ENCODE measurements around the gene APP.

The APP gene

GRCh38 chr21:26011292-26011940 is 159.2 kb downstream of the APP start:
- no peak for DNase-seq

GRCh38 chr21:26007951-26008498 is 162.5 kb downstream of the APP start:
- no peak for DNase-seq

GRCh38 chr21:26005464-26005863 is 165.1 kb downstream of the APP start:
- no peak for DNase-seq

GRCh38 chr21:26003404-26003803 is 167.2 kb downstream of the APP start:
- DNase-seq, result no peak

- DNase-seq, result no peak
These were observed 169.2 kb downstream of the APP start for GRCh38 chr21:26001356-26001755.

GRCh38 chr21:25999921-26000582 is 170.5 kb downstream of the APP start:
- DNase-seq, result no peak

- DNase-seq, result no peak
These were observed 172.6 kb downstream of the APP start for GRCh38 chr21:25997788-25998611.

GRCh38 chr21:25995278-25995677 is 175.3 kb downstream of the APP start:
- DNase-seq, result no peak

GRCh38 chr21:25994758-25995163 is 175.8 kb downstream of the APP start:
- DNase-seq, result no peak

- DNase-seq, result no peak
These were observed 181.8 kb downstream of the APP start for GRCh38 chr21:25988738-25989137.

GRCh38 chr21:25987531-25987930 is 183.0 kb downstream of the APP start:
- DNase-seq, result no peak

- no peak for DNase-seq
These were observed 183.6 kb downstream of the APP start for GRCh38 chr21:25986928-25987327.

GRCh38 chr21:25985990-25986389 is 184.6 kb downstream of the APP start:
- DNase-seq, result no peak

GRCh38 chr21:25984538-25984937 is 186.0 kb downstream of the APP start:
- no peak for DNase-seq

- no peak for DNase-seq
These were observed 186.8 kb downstream of the APP start for GRCh38 chr21:25983745-25984144.

- DNase-seq, result no peak
These were observed 189.9 kb downstream of the APP start for GRCh38 chr21:25980710-25981109.

GRCh38 chr21:25979845-25980616 is 190.5 kb downstream of the APP start:
- no peak for DNase-seq

GRCh38 chr21:25977068-25977611 is 193.4 kb downstream of the APP start:
- DNase-seq, result no peak

- DNase-seq, result no peak
These were observed 195.6 kb downstream of the APP start for GRCh38 chr21:25974964-25975363.

- no peak for DNase-seq
These were observed 200.2 kb downstream of the APP start for GRCh38 chr21:25970254-25970930.

GRCh38 chr21:25967901-25968438 is 202.6 kb downstream of the APP start:
- no peak for DNase-seq

All from kidney glomerular epithelial cell (primary cell).